SH-SY5Y (cell line): ENCODE measurements around the gene RNF115.

ENCODE experiments used
- GATA2 ChIP-seq: IDR thresholded peaks from 2 replicates; pipeline ENCODE4 v1.6.1; 2011; ENCODE audit warnings: mild to moderate bottlenecking, low read depth, low read length
- GATA3 ChIP-seq: IDR thresholded peaks from 2 replicates; pipeline ENCODE4 v1.6.1; 2011; ENCODE audit warnings: low read depth, mild to moderate bottlenecking, low read length, moderate library complexity

- TF ChIP-seq GATA2 (no peak), GATA3 (no peak)
Measured at GRCh38 chr1:145696630-145696960, 127.3 kb downstream of the RNF115 start.
